ENCODE results near the gene SIK1.

The SIK1 gene

GRCh38 chr21:43364851-43365424, 62.0 kb downstream of the SIK1 start:
- DNase-seq (ENCODE audit: extremely low read depth, low read depth), result no peak
- no peak for TF ChIP-seq CTCF (IDR thresholded peaks at IDR 0.05; ENCODE audit: low read depth, low read length)
